Activated CD4-positive, alpha-beta T cell treated with anti-CD3 and anti-CD28 coated beads for 48 hours (primary cell): Measurements from ENCODE around the gene BBS12.
"Not testable (repeated sequence)": the region's sequence is repeated elsewhere in the genome, so short reads cannot be mapped to it uniquely, and the experiment has no call there.

Source experiments
- DNase-seq: peaks from one replicate; pipeline ENCODE4 v3.0.0-alpha.2; 2020

Gene BBS12

GRCh38 chr4:122766353-122766705 is 33.8 kb downstream of the BBS12 start:
- DNase-seq: no peak

- no peak for DNase-seq
Observed at GRCh38 chr4:122766950-122767349, 34.4 kb downstream of the BBS12 start.

- no peak for DNase-seq
Observed at GRCh38 chr4:122771724-122772123, 39.2 kb downstream of the BBS12 start.

GRCh38 chr4:122772311-122772710 is 39.8 kb downstream of the BBS12 start:
- no peak for DNase-seq

- no peak for DNase-seq
Observed at GRCh38 chr4:122772986-122773385, 40.5 kb downstream of the BBS12 start.

GRCh38 chr4:122775039-122775438 is 42.5 kb downstream of the BBS12 start:
- no peak for DNase-seq

GRCh38 chr4:122775987-122776836 is 43.7 kb downstream of the BBS12 start:
- DNase-seq: no peak

- no peak for DNase-seq
Observed at GRCh38 chr4:122776916-122777315, 44.4 kb downstream of the BBS12 start.

GRCh38 chr4:122777846-122778673 is 45.6 kb downstream of the BBS12 start:
- DNase-seq: no peak

- no peak for DNase-seq
Observed at GRCh38 chr4:122781486-122781885, 49.0 kb downstream of the BBS12 start.

GRCh38 chr4:122783301-122784215 is 51.1 kb downstream of the BBS12 start:
- no peak for DNase-seq

- no peak for DNase-seq
Observed at GRCh38 chr4:122784261-122784660, 51.8 kb downstream of the BBS12 start.

GRCh38 chr4:122785099-122785498 is 52.6 kb downstream of the BBS12 start:
- no peak for DNase-seq

GRCh38 chr4:122786296-122786695 is 53.8 kb downstream of the BBS12 start:
- DNase-seq: peak; percentile 12

- DNase-seq: not testable (repeated sequence)
Observed at GRCh38 chr4:122786920-122787319, 54.4 kb downstream of the BBS12 start.

GRCh38 chr4:122787940-122788339 is 55.4 kb downstream of the BBS12 start:
- DNase-seq: no peak

- DNase-seq: no peak
Observed at GRCh38 chr4:122788935-122789334, 56.4 kb downstream of the BBS12 start.

GRCh38 chr4:122793811-122794210 is 61.3 kb downstream of the BBS12 start:
- no peak for DNase-seq
